ENCODE results near the gene HTR2C. TPM values are rescaled to one million over a fixed set of nuclear protein-coding genes. Genes with fewer than 3 reads are reported as not detected.
"Not testable (repeated sequence)": the region's sequence is repeated elsewhere in the genome, so short reads cannot be mapped to it uniquely, and the experiment has no call there.

The HTR2C gene
- total and polyA plus RNA-seq, 3 experiments from 2014 or later = not detected

- no peaks in the 10 kb centered on the region for H3K36me3 ChIP-seq (ENCODE audit: insufficient read depth, low read length)
- no peaks in the 10 kb centered on the region for H3K27me3 ChIP-seq (ENCODE audit: insufficient read depth, low read length, poor library complexity, severe bottlenecking)
- no peaks in the 10 kb centered on the region for H3K4me1 Mint-ChIP-seq
- no peak overlapping the region for H3K27ac ChIP-seq (ENCODE audit: low read depth, low read length)
- no peaks in the 10 kb centered on the region for H3K36me3 Mint-ChIP-seq
- no peak overlapping the region for H3K4me3 Mint-ChIP-seq
- ChIA-PET POLR2A (no interaction called here), CTCF (no interaction called here)
- peaks cover 0 to 5% of the 10 kb centered on the region in 2 donors for H3K27me3 Mint-ChIP-seq
- no peak overlapping the region for H3K4me3 ChIP-seq (ENCODE audit: low read length)
- H3K9me3 Mint-ChIP-seq = no peaks in the 10 kb centered on the region
- H3K4me1 ChIP-seq (ENCODE audit: insufficient read depth, low read length) = no peaks in the 10 kb centered on the region
- no peak overlapping the region for H3K27ac Mint-ChIP-seq
- no peak for DNase-seq
- H3K9me3 ChIP-seq (ENCODE audit: low read length) = no peaks in the 10 kb centered on the region
Observed at GRCh38 chrX:114650351-114650750, 66.5 kb downstream of the HTR2C start.

- Histone ChIP-seq H3K27ac (ENCODE audit: low read depth, low read length) (no peak overlapping the region), H3K9me3 (ENCODE audit: low read length) (no peaks in the 10 kb centered on the region), H3K36me3 (ENCODE audit: insufficient read depth, low read length) (no peaks in the 10 kb centered on the region), H3K4me3 (ENCODE audit: low read length) (no peak overlapping the region), H3K27me3 (ENCODE audit: insufficient read depth, low read length, poor library complexity, severe bottlenecking) (no peaks in the 10 kb centered on the region), H3K4me1 (ENCODE audit: insufficient read depth, low read length) (no peaks in the 10 kb centered on the region)
- H3K36me3 Mint-ChIP-seq = no peaks in the 10 kb centered on the region
- H3K27ac Mint-ChIP-seq = no peak overlapping the region
- ChIA-PET POLR2A (interaction anchor here (0.7 kb wide), 1 partner anchor 12 kb away, joined by 4 read pairs; no protein-coding TSS in a partner anchor), CTCF (no interaction called here)
- no peaks in the 10 kb centered on the region for H3K27me3 Mint-ChIP-seq
- H3K4me1 Mint-ChIP-seq = no peaks in the 10 kb centered on the region
- H3K9me3 Mint-ChIP-seq = peaks cover 0 to 5% (median 0%) of the 10 kb centered on the region in 5 donors
- no peak overlapping the region for H3K4me3 Mint-ChIP-seq
- DNase-seq = no peak
Observed at GRCh38 chrX:114675365-114675764, 91.5 kb downstream of the HTR2C start.

GRCh38 chrX:114700533-114700932, 116.6 kb downstream of the HTR2C start:
- H3K9me3 Mint-ChIP-seq; H3K27ac Mint-ChIP-seq; POLR2A ChIA-PET; H3K27ac ChIP-seq (ENCODE audit: low read depth, low read length); H3K27me3 ChIP-seq (ENCODE audit: insufficient read depth, low read length, poor library complexity, severe bottlenecking); CTCF ChIA-PET; H3K27me3 Mint-ChIP-seq; H3K36me3 Mint-ChIP-seq; H3K9me3 ChIP-seq (ENCODE audit: low read length); H3K4me1 Mint-ChIP-seq; H3K36me3 ChIP-seq (ENCODE audit: insufficient read depth, low read length); DNase-seq; H3K4me1 ChIP-seq (ENCODE audit: insufficient read depth, low read length); H3K4me3 Mint-ChIP-seq; H3K4me3 ChIP-seq (ENCODE audit: low read length): not testable (repeated sequence)

- no peak for DNase-seq
- H3K4me1 ChIP-seq (ENCODE audit: insufficient read depth, low read length) = no peaks in the 10 kb centered on the region
- no peak overlapping the region for H3K27ac Mint-ChIP-seq
- H3K27me3 Mint-ChIP-seq = peaks cover 0 to 6% of the 10 kb centered on the region in 2 donors
- CTCF ChIA-PET = no interaction called here
- no peaks in the 10 kb centered on the region for H3K9me3 ChIP-seq (ENCODE audit: low read length)
- POLR2A ChIA-PET = no interaction called here
- H3K4me3 ChIP-seq (ENCODE audit: low read length) = no peak overlapping the region
- H3K36me3 Mint-ChIP-seq = no peaks in the 10 kb centered on the region
- no peak overlapping the region for H3K27ac ChIP-seq (ENCODE audit: low read depth, low read length)
- H3K36me3 ChIP-seq (ENCODE audit: insufficient read depth, low read length) = no peaks in the 10 kb centered on the region
- no peak overlapping the region for H3K4me3 Mint-ChIP-seq
- no peaks in the 10 kb centered on the region for H3K4me1 Mint-ChIP-seq
- H3K27me3 ChIP-seq (ENCODE audit: insufficient read depth, low read length, poor library complexity, severe bottlenecking) = no peaks in the 10 kb centered on the region
- no peaks in the 10 kb centered on the region for H3K9me3 Mint-ChIP-seq
Observed at GRCh38 chrX:114709406-114709805, 125.5 kb downstream of the HTR2C start.

- Histone ChIP-seq H3K9me3 (ENCODE audit: low read length) (no peaks in the 10 kb centered on the region), H3K27me3 (ENCODE audit: insufficient read depth, low read length, poor library complexity, severe bottlenecking) (no peaks in the 10 kb centered on the region), H3K36me3 (ENCODE audit: insufficient read depth, low read length) (no peaks in the 10 kb centered on the region), H3K4me3 (ENCODE audit: low read length) (no peak overlapping the region), H3K27ac (ENCODE audit: low read depth, low read length) (no peak overlapping the region), H3K4me1 (ENCODE audit: insufficient read depth, low read length) (no peaks in the 10 kb centered on the region)
- CTCF ChIA-PET = no interaction called here
- DNase-seq = no peak
- peaks cover 0 to 2% (median 0%) of the 10 kb centered on the region in 5 donors for H3K9me3 Mint-ChIP-seq
- no peak overlapping the region for H3K4me3 Mint-ChIP-seq
- H3K4me1 Mint-ChIP-seq = no peaks in the 10 kb centered on the region
- H3K36me3 Mint-ChIP-seq = no peaks in the 10 kb centered on the region
- no peak overlapping the region for H3K27ac Mint-ChIP-seq
- POLR2A ChIA-PET = no interaction called here
- peaks cover 0 to 6% of the 10 kb centered on the region in 2 donors for H3K27me3 Mint-ChIP-seq
Observed at GRCh38 chrX:114710571-114710970, 126.7 kb downstream of the HTR2C start.

- no peak overlapping the region for H3K4me3 Mint-ChIP-seq
- H3K4me3 ChIP-seq (ENCODE audit: low read length) = no peak overlapping the region
- H3K36me3 Mint-ChIP-seq = no peaks in the 10 kb centered on the region
- no peak overlapping the region for H3K27ac Mint-ChIP-seq
- H3K27me3 ChIP-seq (ENCODE audit: insufficient read depth, low read length, poor library complexity, severe bottlenecking) = no peaks in the 10 kb centered on the region
- ChIA-PET POLR2A (no interaction called here), CTCF (no interaction called here)
- DNase-seq = no peak
- peaks cover 0 to 2% (median 0%) of the 10 kb centered on the region in 5 donors for H3K9me3 Mint-ChIP-seq
- H3K4me1 ChIP-seq (ENCODE audit: insufficient read depth, low read length) = no peaks in the 10 kb centered on the region
- H3K36me3 ChIP-seq (ENCODE audit: insufficient read depth, low read length) = no peaks in the 10 kb centered on the region
- no peaks in the 10 kb centered on the region for H3K4me1 Mint-ChIP-seq
- no peaks in the 10 kb centered on the region for H3K9me3 ChIP-seq (ENCODE audit: low read length)
- H3K27me3 Mint-ChIP-seq = peaks cover 0 to 6% of the 10 kb centered on the region in 2 donors
- H3K27ac ChIP-seq (ENCODE audit: low read depth, low read length) = no peak overlapping the region
Observed at GRCh38 chrX:114712466-114712865, 128.6 kb downstream of the HTR2C start.

- H3K4me3 ChIP-seq (ENCODE audit: low read length) = no peak overlapping the region
- no peaks in the 10 kb centered on the region for H3K4me1 ChIP-seq (ENCODE audit: insufficient read depth, low read length)
- H3K36me3 ChIP-seq (ENCODE audit: insufficient read depth, low read length) = no peaks in the 10 kb centered on the region
- Mint-ChIP-seq H3K9me3 (peaks cover 0 to 2% (median 0%) of the 10 kb centered on the region in 5 donors), H3K4me3 (no peak overlapping the region), H3K27ac (no peak overlapping the region), H3K36me3 (no peaks in the 10 kb centered on the region), H3K4me1 (no peaks in the 10 kb centered on the region), H3K27me3 (peaks cover 0 to 4% of the 10 kb centered on the region in 2 donors)
- H3K9me3 ChIP-seq (ENCODE audit: low read length) = no peaks in the 10 kb centered on the region
- DNase-seq = no peak
- ChIA-PET POLR2A (no interaction called here), CTCF (no interaction called here)
- H3K27me3 ChIP-seq (ENCODE audit: insufficient read depth, low read length, poor library complexity, severe bottlenecking) = no peaks in the 10 kb centered on the region
- H3K27ac ChIP-seq (ENCODE audit: low read depth, low read length) = no peak overlapping the region
Observed at GRCh38 chrX:114715096-114715495, 131.2 kb downstream of the HTR2C start.

GRCh38 chrX:114717921-114718320, 134.0 kb downstream of the HTR2C start:
- CTCF ChIA-PET = no interaction called here
- Histone ChIP-seq H3K9me3 (ENCODE audit: low read length) (no peaks in the 10 kb centered on the region), H3K27ac (ENCODE audit: low read depth, low read length) (no peak overlapping the region), H3K27me3 (ENCODE audit: insufficient read depth, low read length, poor library complexity, severe bottlenecking) (no peaks in the 10 kb centered on the region), H3K36me3 (ENCODE audit: insufficient read depth, low read length) (no peaks in the 10 kb centered on the region), H3K4me1 (ENCODE audit: insufficient read depth, low read length) (no peaks in the 10 kb centered on the region), H3K4me3 (ENCODE audit: low read length) (no peak overlapping the region)
- POLR2A ChIA-PET = no interaction called here
- H3K4me3 Mint-ChIP-seq = no peak overlapping the region
- no peak overlapping the region for H3K27ac Mint-ChIP-seq
- peaks cover 0 to 2% (median 0%) of the 10 kb centered on the region in 5 donors for H3K9me3 Mint-ChIP-seq
- no peaks in the 10 kb centered on the region for H3K36me3 Mint-ChIP-seq
- H3K27me3 Mint-ChIP-seq = peaks cover 0 to 4% of the 10 kb centered on the region in 2 donors
- no peaks in the 10 kb centered on the region for H3K4me1 Mint-ChIP-seq
- no peak for DNase-seq

GRCh38 chrX:114766541-114766940, 182.7 kb downstream of the HTR2C start:
- H3K36me3 Mint-ChIP-seq = no peaks in the 10 kb centered on the region
- Histone ChIP-seq H3K27ac (ENCODE audit: low read depth, low read length) (no peak overlapping the region), H3K27me3 (ENCODE audit: insufficient read depth, low read length, poor library complexity, severe bottlenecking) (no peaks in the 10 kb centered on the region), H3K36me3 (ENCODE audit: insufficient read depth, low read length) (no peaks in the 10 kb centered on the region), H3K4me3 (ENCODE audit: low read length) (no peak overlapping the region), H3K4me1 (ENCODE audit: insufficient read depth, low read length) (no peaks in the 10 kb centered on the region), H3K9me3 (ENCODE audit: low read length) (no peaks in the 10 kb centered on the region)
- peaks cover 0 to 5% (median 2%) of the 10 kb centered on the region in 5 donors for H3K9me3 Mint-ChIP-seq
- POLR2A ChIA-PET = no interaction called here
- no peak overlapping the region for H3K27ac Mint-ChIP-seq
- no peak overlapping the region for H3K4me3 Mint-ChIP-seq
- DNase-seq = no peak
- H3K27me3 Mint-ChIP-seq = peaks cover 0 to 8% of the 10 kb centered on the region in 2 donors
- no peaks in the 10 kb centered on the region for H3K4me1 Mint-ChIP-seq
- CTCF ChIA-PET = no interaction called here

All from CD8-positive, alpha-beta memory T cell (primary cell).